Mucosa of descending colon (tissue), 3 donors: ENCODE results near the gene PBX2. TPM values are rescaled to one million over a fixed set of nuclear protein-coding genes. Genes with fewer than 3 reads are reported as not detected.

Experiments used
- ATAC-seq: fragments of 200-7000 bp; cut with Tn5 transposase; one replicate; pipeline ENCODE4 v1.9.1; 2020; ENCODE audit warnings: mild to moderate bottlenecking, moderate library complexity
- DNase-seq, 3 donors: peaks; one replicate each; pipeline ENCODE4 v3.0.0-alpha.2; 2020
- H3K36me3 ChIP-seq: fragments of 200-600 bp; one replicate; pipeline ENCODE4 v1.8.0; 2021; ENCODE audit warnings: low read depth, mild to moderate bottlenecking
- H3K4me1 ChIP-seq: fragments of 200-600 bp; one replicate; pipeline ENCODE4 v1.8.0; 2021; ENCODE audit warnings: low read depth, mild to moderate bottlenecking
- H3K4me3 ChIP-seq: fragments of 200-600 bp; one replicate; pipeline ENCODE4 v1.8.0; 2021; ENCODE audit warnings: mild to moderate bottlenecking
- H3K9me3 ChIP-seq: fragments of 200-600 bp; one replicate; pipeline ENCODE4 v1.8.0; 2021; ENCODE audit warnings: mild to moderate bottlenecking
- CTCF ChIP-seq: fragments of 200-600 bp; IDR thresholded peaks from one replicate; pipeline ENCODE4 v1.8.0; 2022; ENCODE audit warnings: antibody characterized with exemption, mild to moderate bottlenecking
- intact Hi-C, 2 donors: fragments of 100-400 bp; cut with DNase I in 1 of 2; cut with micrococcal nuclease in 1 of 2; formaldehyde crosslinking; loops; one replicate each; pipeline versions ENCODE4 v1.11.0 to v1.11.1; 2022; cut with DNase I, micrococcal nuclease
- microRNA-seq: library from miRNA; unstranded; fragments of <30 nt; microRNA quantifications from one replicate; pipeline ENCODE4, GENCODE V29; 2019
- total RNA-seq, 3 donors: library from RNA; stranded (reverse); fragmentation: NEBNext Ultra II Directional in 2 of 3; extraction: Animal tissue kit (Norgen Biotek cat#: 25700) in 2 of 3; gene quantifications; one replicate each; pipeline versions ENCODE4 v1.2.1 to v1.2.4, GENCODE V29; 2021 to 2023
- donor health status: DM: no; HTN: no; CAD: no; lungs with moderate emphysema.
- donor health status: DM: no; HTN: no; CAD: no.
- donor health status: DM: no; HTN: yes; CAD: no.

Gene PBX2
- total RNA-seq, 3 donors from 2014 or later: 49.4 to 97.7 (median 53.9) TPM

- DNase-seq: no peak
- no peaks in the 10 kb centered on the region for H3K36me3 ChIP-seq
- H3K9me3 ChIP-seq: no peaks in the 10 kb centered on the region
- no peak for TF ChIP-seq CTCF
- ATAC-seq: no peak
- H3K4me1 ChIP-seq: peaks cover 3% of the 10 kb centered on the region
- H3K4me3 ChIP-seq: no peak overlapping the region
- intact Hi-C loops: no loop called here
Observed at GRCh38 chr6:32140420-32141046, 49.5 kb downstream of the PBX2 start.

- Histone ChIP-seq H3K9me3 (no peaks in the 10 kb centered on the region), H3K4me3 (no peak overlapping the region), H3K36me3 (no peaks in the 10 kb centered on the region), H3K4me1 (peaks cover 3% of the 10 kb centered on the region)
- DNase-seq (no peak), ATAC-seq (no peak)
- intact Hi-C loops: no loop called here
- TF ChIP-seq CTCF: no peak
Observed at GRCh38 chr6:32139590-32139989, 50.4 kb downstream of the PBX2 start.

- DNase-seq: no peak
- no peak overlapping the region for H3K4me3 ChIP-seq
- no peak for ATAC-seq
- no peak for TF ChIP-seq CTCF
- peaks cover 2% of the 10 kb centered on the region for H3K4me1 ChIP-seq
- intact Hi-C loops: no loop called here
- no peaks in the 10 kb centered on the region for H3K9me3 ChIP-seq
- H3K36me3 ChIP-seq: no peaks in the 10 kb centered on the region
Observed at GRCh38 chr6:32137454-32137853, 52.5 kb downstream of the PBX2 start.

Small RNA genes lying within 50 kb of the gene (microRNA-seq; reads per million reads assigned to microRNA genes)
- 1.4 reads per million for gene MIR6721
- gene MIR6833: not detected

Other genes with a start within 250 kb of the PBX2 start
- gene CFB, start 244.1 kb downstream of the PBX2 start, total RNA-seq: 100 to 1,000 TPM in 1 of 3 donors, 10 to 100 TPM in 2; 34.5 to 178 (median 40.4) TPM
- 10 to 100 TPM; 44.9 to 52.4 (median 51.8) TPM for gene NELFE, start 231.2 kb downstream of the PBX2 start, total RNA-seq
- 10 to 100 TPM; 58.6 to 87.2 (median 81.2) TPM for gene SKIC2, start 231.0 kb downstream of the PBX2 start, total RNA-seq
- gene DXO, start 218.1 kb downstream of the PBX2 start, total RNA-seq: 10 to 100 TPM; 12.4 to 18.1 (median 15.8) TPM
- 100 to 1,000 TPM in 1 of 3 donors, 10 to 100 TPM in 2; 10.2 to 203 (median 56.0) TPM for gene C4A, start 208.1 kb downstream of the PBX2 start, total RNA-seq
- 100 to 1,000 TPM in 1 of 3 donors, 10 to 100 TPM in 1, 1 to 10 TPM in 1; 9.2 to 175 (median 51.0) TPM for gene C4B, start 175.4 kb downstream of the PBX2 start, total RNA-seq
- 1 to 10 TPM in 1 of 3 donors, under 1 TPM in 2; 0.93 to 2.1 (median 0.94) TPM for gene CYP21A2, start 151.8 kb downstream of the PBX2 start, total RNA-seq
- gene TNXB, start 80.9 kb downstream of the PBX2 start, total RNA-seq: 10 to 100 TPM; 20.1 to 87.0 (median 36.9) TPM
- gene ATF6B, start 62.0 kb downstream of the PBX2 start, total RNA-seq: 100 to 1,000 TPM in 1 of 3 donors, 10 to 100 TPM in 2; 79.9 to 121 (median 97.4) TPM
- 1 to 10 TPM; 5.0 to 6.8 (median 5.3) TPM for gene FKBPL, start 59.9 kb downstream of the PBX2 start, total RNA-seq
- 1 to 10 TPM in 2 of 3 donors, under 1 TPM in 1; 0.96 to 6.6 (median 2.0) TPM for gene PRRT1, start 38.3 kb downstream of the PBX2 start, total RNA-seq
- 10 to 100 TPM; 16.8 to 37.2 (median 34.4) TPM for gene PPT2, start 36.1 kb downstream of the PBX2 start, total RNA-seq
- 10 to 100 TPM; 16.9 to 32.1 (median 21.5) TPM for gene EGFL8, start 25.6 kb downstream of the PBX2 start, total RNA-seq
- 10 to 100 TPM; 49.0 to 60.1 (median 56.2) TPM for gene AGPAT1, start 14.1 kb downstream of the PBX2 start, total RNA-seq
- 100 to 1,000 TPM in 1 of 3 donors, 10 to 100 TPM in 2; 79.0 to 114 (median 85.0) TPM for gene RNF5, start 11.8 kb downstream of the PBX2 start, total RNA-seq
- 1 to 10 TPM; 5.3 to 8.1 (median 6.3) TPM for gene AGER, start 5.9 kb downstream of the PBX2 start, total RNA-seq
- gene GPSM3, start 2.4 kb upstream of the PBX2 start, total RNA-seq: 10 to 100 TPM in 1 of 3 donors, 1 to 10 TPM in 2; 6.6 to 14.7 (median 9.9) TPM
- 10 to 100 TPM in 1 of 3 donors, 1 to 10 TPM in 2; 1.5 to 10.5 (median 4.0) TPM for gene NOTCH4, start 33.9 kb upstream of the PBX2 start, total RNA-seq
- not detected for gene TSBP1, start 181.7 kb upstream of the PBX2 start, total RNA-seq
- not detected for gene BTNL2, start 217.0 kb upstream of the PBX2 start, total RNA-seq
- gene HLA-DRA, start 249.7 kb upstream of the PBX2 start, total RNA-seq: 100 to 1,000 TPM in 2 of 3 donors, 10 to 100 TPM in 1; 69.0 to 333 (median 115) TPM